ENCODE measurements around the gene CER1. TPM values are rescaled to one million over a fixed set of nuclear protein-coding genes. Genes with fewer than 3 reads are reported as not detected.

Gene CER1
- total and polyA plus RNA-seq, 2 donors (not counting 3 experiments of a cell fraction or from before 2014, with no cell fraction given) = 0.06 TPM; not detected in 1

DNA sequence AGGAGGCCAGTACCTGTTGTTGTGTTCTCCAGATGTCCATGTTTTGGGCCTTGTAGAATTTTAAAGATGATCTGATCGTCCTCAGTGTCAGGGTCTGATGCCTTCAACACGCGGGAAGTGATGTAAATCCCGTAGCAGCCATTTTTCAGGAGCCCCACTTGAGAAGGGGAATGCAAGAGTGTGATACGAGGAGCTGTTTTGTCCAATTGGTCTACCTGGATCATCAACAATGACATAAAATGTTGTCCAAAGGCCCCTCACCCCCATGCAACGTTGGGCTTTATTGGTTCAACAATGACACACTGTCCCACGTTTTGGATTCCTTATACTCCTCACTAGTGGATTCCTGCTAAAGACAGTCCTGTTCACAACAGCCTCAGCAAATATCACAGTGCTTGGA, 48.1 kb upstream of the CER1 start:
- Histone ChIP-seq H4K20me1 (replicated peaks; ENCODE audit: control insufficient read depth, extremely low read depth, insufficient read depth, low read length) (no peaks in the 10 kb centered on the region), H3K9me3 (replicated peaks; ENCODE audit: control insufficient read depth, insufficient read depth, low read length) (no peaks in the 10 kb centered on the region), H3K4me1 (ENCODE audit: control insufficient read depth, extremely low read depth, insufficient read depth, low read length) (peaks cover 3% of the 10 kb centered on the region), H3K79me2 (ENCODE audit: control insufficient read depth, insufficient read depth, low read length) (no peaks in the 10 kb centered on the region), H3K9ac (replicated peaks; ENCODE audit: extremely low read depth, insufficient read depth, low read length) (no peak overlapping the region), H3K36me3 (ENCODE audit: control insufficient read depth in 2 of 2, extremely low read depth in 1 of 2, insufficient read depth in 2 of 2, low read length in 2 of 2) (no peaks in the 10 kb centered on the region), H3K4me3 (replicated peaks in 1 of 3; ENCODE audit: insufficient read depth in 1 of 3, low read depth in 1 of 3, low read length in 3 of 3) (no peak overlapping the region), H3K4me2 (ENCODE audit: insufficient read depth, low read length) (no peak overlapping the region), H3K27me3 (ENCODE audit: control insufficient read depth in 2 of 2, insufficient read depth in 2 of 2, low read length in 2 of 2) (no peaks in the 10 kb centered on the region), H3K9me1 (replicated peaks; ENCODE audit: control insufficient read depth, extremely low read depth, insufficient read depth, low read length) (no peaks in the 10 kb centered on the region), H3K27ac (ENCODE audit: insufficient read depth, low read depth, low read length) (no peak overlapping the region), H2AFZ (ENCODE audit: low read depth, low read length) (no peak overlapping the region)
- BruUV-seq (replicated peaks) = no TSS peak
- TF ChIP-seq MYC (IDR thresholded peaks at IDR 0.05; ENCODE audit: low read depth, low read length) (no peak), JUN (IDR thresholded peaks at IDR 0.05; ENCODE audit: borderline replicate concordance, insufficient read depth, insufficient read length, low read depth) (no peak), EZH2 (IDR thresholded peaks at IDR 0.05; ENCODE audit: borderline replicate concordance, low read depth, low read length, severe bottlenecking) (no peak), POLR2AphosphoS5 (IDR thresholded peaks at IDR 0.05; ENCODE audit: insufficient read depth, low read depth, low read length) (no peak), POLR2A (IDR thresholded peaks at IDR 0.05; ENCODE audit: low read depth, low read length) (no peak)
- TF ChIP-seq, protein P1, sequence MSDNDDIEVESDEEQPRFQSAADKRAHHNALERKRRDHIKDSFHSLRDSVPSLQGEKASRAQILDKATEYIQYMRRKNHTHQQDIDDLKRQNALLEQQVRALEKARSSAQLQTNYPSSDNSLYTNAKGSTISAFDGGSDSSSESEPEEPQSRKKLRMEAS (IDR thresholded peaks at IDR 0.05; ENCODE audit: insufficient read depth, insufficient read length) = no peak
- TF ChIP-seq, protein P2, sequence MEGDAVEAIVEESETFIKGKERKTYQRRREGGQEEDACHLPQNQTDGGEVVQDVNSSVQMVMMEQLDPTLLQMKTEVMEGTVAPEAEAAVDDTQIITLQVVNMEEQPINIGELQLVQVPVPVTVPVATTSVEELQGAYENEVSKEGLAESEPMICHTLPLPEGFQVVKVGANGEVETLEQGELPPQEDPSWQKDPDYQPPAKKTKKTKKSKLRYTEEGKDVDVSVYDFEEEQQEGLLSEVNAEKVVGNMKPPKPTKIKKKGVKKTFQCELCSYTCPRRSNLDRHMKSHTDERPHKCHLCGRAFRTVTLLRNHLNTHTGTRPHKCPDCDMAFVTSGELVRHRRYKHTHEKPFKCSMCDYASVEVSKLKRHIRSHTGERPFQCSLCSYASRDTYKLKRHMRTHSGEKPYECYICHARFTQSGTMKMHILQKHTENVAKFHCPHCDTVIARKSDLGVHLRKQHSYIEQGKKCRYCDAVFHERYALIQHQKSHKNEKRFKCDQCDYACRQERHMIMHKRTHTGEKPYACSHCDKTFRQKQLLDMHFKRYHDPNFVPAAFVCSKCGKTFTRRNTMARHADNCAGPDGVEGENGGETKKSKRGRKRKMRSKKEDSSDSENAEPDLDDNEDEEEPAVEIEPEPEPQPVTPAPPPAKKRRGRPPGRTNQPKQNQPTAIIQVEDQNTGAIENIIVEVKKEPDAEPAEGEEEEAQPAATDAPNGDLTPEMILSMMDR (IDR thresholded peaks at IDR 0.05; ENCODE audit: extremely low read depth in 1 of 2, insufficient read depth in 1 of 2, low read depth in 1 of 2, low read length in 2 of 2) = no peak
- intact Hi-C loops (cut with micrococcal nuclease) = no loop called here
- FAIRE-seq (no peak), DNase-seq (ENCODE audit: low read depth, low spot score) (no peak)
- ChIA-PET POLR2A (no interaction called here), CTCF (interaction anchor here (1.3 to 2.7 kb wide), 3 partner anchors 11 to 162 kb away, joined by 3 to 12 read pairs (median 7); no protein-coding TSS in a partner anchor)
- dilution Hi-C loops (cut with MboI; ENCODE audit: extremely low pct_ligation_motif_present, low sequenced_read_pairs) = no loop called here

Measured in endothelial cell of umbilical vein (primary cell).